BE2C (cell line): ENCODE results near the gene SYNGR1.

Experiments
- DNase-seq: peaks from one replicate; pipeline ENCODE4 v3.0.0-alpha.2; 2020
- H3K27me3 ChIP-seq: fragments of 250-450 bp; sonication (Bioruptor Pico); 2 replicates; pipeline ENCODE4 v1.5.1; 2020; ENCODE audit warnings: mild to moderate bottlenecking
- H3K36me3 ChIP-seq: fragments of 250-450 bp; sonication (Bioruptor Pico); 2 replicates; pipeline ENCODE4 v1.5.1; 2020; ENCODE audit warnings: mild to moderate bottlenecking
- H3K4me1 ChIP-seq: fragments of 250-450 bp; sonication (Bioruptor Pico); 2 replicates; pipeline ENCODE4 v1.5.1; 2020
- H3K4me3 ChIP-seq: 2 replicates; pipeline ENCODE4 v1.5.1; 2011; ENCODE audit warnings: low read depth, low read length
- H3K9me3 ChIP-seq: fragments of 250-450 bp; sonication (Bioruptor Pico); 2 replicates; pipeline ENCODE4 v1.5.1; 2020
- TF ChIP-seq, protein P1 (sequence below): IDR thresholded peaks from 2 replicates; pipeline ENCODE4 v1.5.1; 2012; ENCODE audit warnings: mild to moderate bottlenecking, low read depth, low read length

SYNGR1 gene

GRCh38 chr22:39374801-39375200 lies 25.0 kb downstream of the SYNGR1 start:
- no peaks in the 10 kb centered on the region for H3K4me1 ChIP-seq
- no peaks in the 10 kb centered on the region for H3K27me3 ChIP-seq
- no peaks in the 10 kb centered on the region for H3K9me3 ChIP-seq
- H3K36me3 ChIP-seq = no peaks in the 10 kb centered on the region; the same call in none of the 2 replicates
- H3K4me3 ChIP-seq = no peak overlapping the region
- TF ChIP-seq, protein P1, sequence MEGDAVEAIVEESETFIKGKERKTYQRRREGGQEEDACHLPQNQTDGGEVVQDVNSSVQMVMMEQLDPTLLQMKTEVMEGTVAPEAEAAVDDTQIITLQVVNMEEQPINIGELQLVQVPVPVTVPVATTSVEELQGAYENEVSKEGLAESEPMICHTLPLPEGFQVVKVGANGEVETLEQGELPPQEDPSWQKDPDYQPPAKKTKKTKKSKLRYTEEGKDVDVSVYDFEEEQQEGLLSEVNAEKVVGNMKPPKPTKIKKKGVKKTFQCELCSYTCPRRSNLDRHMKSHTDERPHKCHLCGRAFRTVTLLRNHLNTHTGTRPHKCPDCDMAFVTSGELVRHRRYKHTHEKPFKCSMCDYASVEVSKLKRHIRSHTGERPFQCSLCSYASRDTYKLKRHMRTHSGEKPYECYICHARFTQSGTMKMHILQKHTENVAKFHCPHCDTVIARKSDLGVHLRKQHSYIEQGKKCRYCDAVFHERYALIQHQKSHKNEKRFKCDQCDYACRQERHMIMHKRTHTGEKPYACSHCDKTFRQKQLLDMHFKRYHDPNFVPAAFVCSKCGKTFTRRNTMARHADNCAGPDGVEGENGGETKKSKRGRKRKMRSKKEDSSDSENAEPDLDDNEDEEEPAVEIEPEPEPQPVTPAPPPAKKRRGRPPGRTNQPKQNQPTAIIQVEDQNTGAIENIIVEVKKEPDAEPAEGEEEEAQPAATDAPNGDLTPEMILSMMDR = no peak
- DNase-seq = no peak

GRCh38 chr22:39375646-39376045 lies 25.9 kb downstream of the SYNGR1 start:
- H3K36me3 ChIP-seq = no peaks in the 10 kb centered on the region; the same call in none of the 2 replicates
- no peak overlapping the region for H3K4me3 ChIP-seq
- no peaks in the 10 kb centered on the region for H3K27me3 ChIP-seq
- no peak for DNase-seq
- no peaks in the 10 kb centered on the region for H3K9me3 ChIP-seq
- TF ChIP-seq, protein P1 = no peak
- no peaks in the 10 kb centered on the region for H3K4me1 ChIP-seq

DNA sequence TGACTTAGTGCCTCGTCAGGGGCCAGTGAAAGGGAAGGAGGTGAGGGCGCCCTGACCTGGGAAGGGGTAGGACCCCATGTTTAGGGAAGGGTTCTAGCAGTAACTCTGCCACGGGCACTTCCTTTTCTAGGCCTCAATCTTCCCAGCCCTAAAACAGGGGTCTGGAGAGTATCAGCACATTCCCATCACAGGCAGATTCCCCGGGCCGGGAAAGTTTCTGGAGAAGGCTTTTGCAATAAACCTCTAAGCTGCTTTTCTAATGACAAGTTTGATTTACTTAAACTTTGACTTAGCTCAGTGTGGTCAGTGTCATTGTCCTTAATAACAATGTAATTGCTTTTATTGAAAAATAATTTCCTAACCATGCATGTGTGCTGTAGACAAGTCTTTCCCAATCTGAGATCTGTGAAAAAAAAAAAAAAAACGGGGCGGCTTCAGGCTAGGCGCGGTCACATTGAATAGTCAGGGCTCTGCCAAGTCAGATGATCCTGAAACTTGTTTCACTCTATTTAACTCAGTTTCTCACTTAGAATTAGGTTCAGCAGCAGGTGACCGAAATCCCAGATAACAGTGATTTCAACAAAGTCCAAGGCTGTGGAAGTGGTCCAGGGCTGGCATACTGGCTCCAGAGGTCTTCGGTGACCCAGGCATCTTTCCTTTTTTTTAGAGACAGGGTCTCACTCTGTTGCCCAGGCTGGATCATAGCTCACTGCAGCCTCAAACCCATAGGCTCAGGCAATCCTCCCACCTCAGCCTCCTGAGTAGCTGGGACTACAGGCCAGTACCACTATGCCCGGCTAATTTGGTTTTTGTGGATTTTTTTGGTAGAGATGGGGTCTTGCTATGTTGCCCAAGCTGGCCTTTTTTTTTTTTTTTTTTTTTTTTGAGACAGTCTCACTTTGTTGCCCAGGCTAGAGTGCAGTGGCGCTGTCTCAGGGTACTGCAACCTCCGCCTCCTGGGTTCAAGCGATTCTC lies 30.3 kb downstream of the SYNGR1 start:
- no peak overlapping the region for H3K4me3 ChIP-seq
- no peaks in the 10 kb centered on the region for H3K9me3 ChIP-seq
- no peaks in the 10 kb centered on the region for H3K27me3 ChIP-seq
- no peak for DNase-seq
- TF ChIP-seq, protein P1 = no peak
- H3K36me3 ChIP-seq = no peaks in the 10 kb centered on the region; the same call in none of the 2 replicates
- no peaks in the 10 kb centered on the region for H3K4me1 ChIP-seq

DNA sequence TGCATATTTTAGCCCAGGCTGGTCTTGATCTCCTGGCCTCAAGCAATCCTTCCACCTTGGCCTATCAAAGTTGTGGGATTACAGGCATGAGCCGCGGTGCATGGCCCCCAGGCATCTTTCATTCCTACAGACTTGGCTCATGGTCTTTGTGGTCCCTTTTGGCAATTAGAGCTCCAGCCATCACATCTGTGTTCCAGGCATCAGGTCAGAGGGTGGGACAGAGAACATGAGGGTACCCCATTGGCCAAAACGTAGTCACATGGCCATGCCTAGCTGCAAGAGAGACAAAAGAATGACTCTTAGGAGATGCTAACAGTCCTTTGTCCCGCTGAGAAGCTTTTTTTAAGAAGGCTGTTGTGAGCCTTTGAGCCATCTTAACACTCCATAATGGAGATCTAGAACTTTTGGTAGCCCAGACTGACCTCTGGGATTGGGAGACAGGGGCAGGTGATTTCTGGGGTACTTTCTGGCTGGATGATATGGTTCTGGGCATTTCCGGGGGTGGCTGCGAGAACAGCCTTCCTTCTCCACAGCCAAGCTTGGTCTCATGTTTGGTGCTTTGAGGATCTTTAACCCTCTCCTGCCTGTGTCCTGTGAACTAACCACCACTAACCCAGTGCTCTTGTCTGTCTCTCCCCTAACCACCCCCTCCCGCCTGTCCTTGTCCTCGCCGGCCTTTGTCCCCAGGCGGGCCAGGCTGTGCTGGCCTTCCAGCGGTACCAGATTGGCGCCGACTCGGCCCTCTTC lies 31.4 kb downstream of the SYNGR1 start:
- Histone ChIP-seq H3K4me1 (no peaks in the 10 kb centered on the region), H3K4me3 (no peak overlapping the region), H3K9me3 (no peaks in the 10 kb centered on the region), H3K36me3 (no peaks in the 10 kb centered on the region; the same call in none of the 2 replicates), H3K27me3 (no peaks in the 10 kb centered on the region)
- no peak for DNase-seq
- TF ChIP-seq, protein P1 = no peak

DNA sequence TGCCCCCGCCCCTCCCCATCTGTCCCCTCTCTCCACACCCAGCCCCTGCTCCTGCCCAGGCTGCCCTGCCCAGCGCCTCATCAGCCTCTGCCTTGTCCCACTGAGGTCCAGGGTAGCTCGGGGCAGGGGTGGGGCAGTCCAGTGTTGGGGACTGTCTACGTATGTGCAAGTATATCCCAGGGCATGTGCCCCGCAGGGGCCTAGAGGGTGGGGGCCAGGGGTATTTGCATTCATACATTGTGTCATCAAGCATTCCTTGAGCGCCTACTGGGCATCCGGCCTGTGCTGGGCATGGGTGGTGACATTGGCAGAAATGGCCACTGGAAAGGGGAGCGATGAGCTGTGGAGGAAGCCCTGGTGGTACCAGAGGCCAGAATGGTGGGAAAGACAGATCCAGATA lies 32.1 kb downstream of the SYNGR1 start:
- Histone ChIP-seq H3K9me3 (no peaks in the 10 kb centered on the region), H3K4me1 (no peaks in the 10 kb centered on the region), H3K27me3 (no peaks in the 10 kb centered on the region), H3K36me3 (no peaks in the 10 kb centered on the region; the same call in none of the 2 replicates), H3K4me3 (no peak overlapping the region)
- DNase-seq = no peak
- TF ChIP-seq, protein P1 = no peak

GRCh38 chr22:39382410-39382809 lies 32.6 kb downstream of the SYNGR1 start:
- no peak overlapping the region for H3K4me3 ChIP-seq
- no peaks in the 10 kb centered on the region for H3K27me3 ChIP-seq
- H3K4me1 ChIP-seq = no peaks in the 10 kb centered on the region
- TF ChIP-seq, protein P1 = no peak
- H3K9me3 ChIP-seq = no peaks in the 10 kb centered on the region
- no peaks in the 10 kb centered on the region; the same call in none of the 2 replicates for H3K36me3 ChIP-seq
- no peak for DNase-seq
